SJSA1 (cell line): Measurements from ENCODE around the gene FEZ2. TPM values are rescaled to one million over a fixed set of nuclear protein-coding genes. Genes with fewer than 3 reads are reported as not detected.

Experiments used
- DNase-seq, 2 experiments: peaks; one replicate each; pipeline ENCODE4 v3.0.0-alpha.2; 2015 to 2020; ENCODE audit warnings: low spot score in 2 of 2, low read depth in 1 of 2
- H3K27ac ChIP-seq: fragments of 250-450 bp; sonication (Bioruptor Pico); 2 replicates; pipeline ENCODE4 v1.5.1; 2020; ENCODE audit warnings: mild to moderate bottlenecking, moderate library complexity
- H3K27me3 ChIP-seq: fragments of 250-450 bp; sonication (Bioruptor Pico); replicated peaks from 2 replicates; pipeline ENCODE4 v1.5.1; 2020; ENCODE audit warnings: mild to moderate bottlenecking, moderate library complexity
- H3K36me3 ChIP-seq: fragments of 250-450 bp; sonication (Bioruptor Pico); 2 replicates; pipeline ENCODE4 v1.5.1; 2020; ENCODE audit warnings: mild to moderate bottlenecking
- H3K4me1 ChIP-seq: fragments of 250-450 bp; sonication (Bioruptor Pico); replicated peaks from 2 replicates; pipeline ENCODE4 v1.6.1; 2021; ENCODE audit warnings: mild to moderate bottlenecking
- H3K4me3 ChIP-seq: fragments of 250-450 bp; sonication (Bioruptor Pico); 2 replicates; pipeline ENCODE4 v1.5.1; 2020; ENCODE audit warnings: mild to moderate bottlenecking
- H3K9me3 ChIP-seq: fragments of 250-450 bp; sonication (Bioruptor Pico); replicated peaks from 2 replicates; pipeline ENCODE4 v1.5.1; 2020; ENCODE audit warnings: mild to moderate bottlenecking
- total RNA-seq: library from RNA; depleted of rRNA; stranded (reverse); fragments of >200 nt; shearing (Covaris generic); gene quantifications from 2 replicates; pipeline ENCODE4 v1.2.3, GENCODE V29; 2014

Gene FEZ2
- total RNA-seq, 1 experiment from 2014 or later: 107 TPM

GRCh38 chr2:36578343-36579296 lies 19.3 kb downstream of the FEZ2 start:
- no peak overlapping the region for H3K27ac ChIP-seq
- no peaks in the 10 kb centered on the region for H3K27me3 ChIP-seq
- H3K4me3 ChIP-seq: no peak overlapping the region
- H3K4me1 ChIP-seq: no peaks in the 10 kb centered on the region
- peaks cover 99% of the 10 kb centered on the region for H3K36me3 ChIP-seq
- H3K9me3 ChIP-seq: no peaks in the 10 kb centered on the region
- DNase-seq: no peak

GRCh38 chr2:36577884-36578283 lies 20.1 kb downstream of the FEZ2 start:
- no peak for DNase-seq
- no peaks in the 10 kb centered on the region for H3K27me3 ChIP-seq
- H3K36me3 ChIP-seq: peaks cover 99% of the 10 kb centered on the region
- no peaks in the 10 kb centered on the region for H3K9me3 ChIP-seq
- no peaks in the 10 kb centered on the region for H3K4me1 ChIP-seq
- H3K4me3 ChIP-seq: no peak overlapping the region
- H3K27ac ChIP-seq: no peak overlapping the region

GRCh38 chr2:36574560-36574959 lies 23.4 kb downstream of the FEZ2 start:
- Histone ChIP-seq H3K4me1 (peaks cover 18% of the 10 kb centered on the region), H3K36me3 (peaks cover 81% of the 10 kb centered on the region), H3K4me3 (no peak overlapping the region), H3K9me3 (no peaks in the 10 kb centered on the region), H3K27me3 (no peaks in the 10 kb centered on the region), H3K27ac (no peak overlapping the region)
- no peak for DNase-seq

GRCh38 chr2:36573165-36573564 lies 24.8 kb downstream of the FEZ2 start:
- no peak for DNase-seq
- peaks cover 32% of the 10 kb centered on the region for H3K4me1 ChIP-seq
- H3K27ac ChIP-seq: no peak overlapping the region
- H3K9me3 ChIP-seq: no peaks in the 10 kb centered on the region
- H3K4me3 ChIP-seq: no peak overlapping the region
- H3K36me3 ChIP-seq: peaks cover 67% of the 10 kb centered on the region
- H3K27me3 ChIP-seq: no peaks in the 10 kb centered on the region

- Histone ChIP-seq H3K36me3 (peaks cover 64% of the 10 kb centered on the region), H3K4me3 (no peak overlapping the region), H3K4me1 (peaks cover 37% of the 10 kb centered on the region), H3K9me3 (no peaks in the 10 kb centered on the region), H3K27me3 (no peaks in the 10 kb centered on the region), H3K27ac (no peak overlapping the region)
- no peak for DNase-seq
Measured at GRCh38 chr2:36572719-36573059, 25.3 kb downstream of the FEZ2 start.

- Histone ChIP-seq H3K9me3 (no peaks in the 10 kb centered on the region), H3K27ac (no peak overlapping the region), H3K4me1 (peaks cover 42% of the 10 kb centered on the region), H3K36me3 (peaks cover 64% of the 10 kb centered on the region), H3K4me3 (no peak overlapping the region), H3K27me3 (no peaks in the 10 kb centered on the region)
- no peak for DNase-seq
Measured at GRCh38 chr2:36572054-36572718, 25.8 kb downstream of the FEZ2 start.

GRCh38 chr2:36570416-36570815 lies 27.6 kb downstream of the FEZ2 start:
- H3K36me3 ChIP-seq: peaks cover 62% of the 10 kb centered on the region
- H3K4me1 ChIP-seq: peaks cover 50% of the 10 kb centered on the region
- H3K27me3 ChIP-seq: no peaks in the 10 kb centered on the region
- H3K27ac ChIP-seq: peak overlapping the region; percentile 38
- H3K4me3 ChIP-seq: no peak overlapping the region
- no peak for DNase-seq
- H3K9me3 ChIP-seq: no peaks in the 10 kb centered on the region

- Histone ChIP-seq H3K27ac (peak overlapping the region; percentile 95), H3K9me3 (no peaks in the 10 kb centered on the region), H3K4me1 (peaks cover 52% of the 10 kb centered on the region), H3K27me3 (no peaks in the 10 kb centered on the region), H3K36me3 (peaks cover 61% of the 10 kb centered on the region), H3K4me3 (no peak overlapping the region)
- peak in 1 of 2 experiments; percentile 66 for DNase-seq
Measured at GRCh38 chr2:36569267-36569856, 28.6 kb downstream of the FEZ2 start.

GRCh38 chr2:36568516-36569246 lies 29.3 kb downstream of the FEZ2 start:
- DNase-seq: peak; percentile 71 to 85
- Histone ChIP-seq H3K4me1 (peaks cover 59% of the 10 kb centered on the region), H3K4me3 (no peak overlapping the region), H3K9me3 (no peaks in the 10 kb centered on the region), H3K27ac (peak overlapping the region; percentile 95), H3K27me3 (no peaks in the 10 kb centered on the region), H3K36me3 (peaks cover 61% of the 10 kb centered on the region)

- H3K4me3 ChIP-seq: no peak overlapping the region
- H3K27me3 ChIP-seq: no peaks in the 10 kb centered on the region
- peaks cover 67% of the 10 kb centered on the region for H3K4me1 ChIP-seq
- peak in 1 of 2 experiments; percentile 46 for DNase-seq
- peak overlapping the region; percentile 95 for H3K27ac ChIP-seq
- no peaks in the 10 kb centered on the region for H3K9me3 ChIP-seq
- peaks cover 61% of the 10 kb centered on the region for H3K36me3 ChIP-seq
Measured at GRCh38 chr2:36567711-36568408, 30.1 kb downstream of the FEZ2 start.

- no peak overlapping the region for H3K4me3 ChIP-seq
- no peak for DNase-seq
- H3K36me3 ChIP-seq: peaks cover 57% of the 10 kb centered on the region
- H3K9me3 ChIP-seq: no peaks in the 10 kb centered on the region
- H3K4me1 ChIP-seq: peaks cover 72% of the 10 kb centered on the region
- no peaks in the 10 kb centered on the region for H3K27me3 ChIP-seq
- peak overlapping the region; percentile 95 for H3K27ac ChIP-seq
Measured at GRCh38 chr2:36566887-36567286, 31.1 kb downstream of the FEZ2 start.

GRCh38 chr2:36565712-36566111 lies 32.3 kb downstream of the FEZ2 start:
- no peak for DNase-seq
- Histone ChIP-seq H3K27ac (no peak overlapping the region), H3K4me1 (peaks cover 80% of the 10 kb centered on the region)

GRCh38 chr2:36564377-36564930 lies 33.5 kb downstream of the FEZ2 start:
- no peak for DNase-seq
- peaks cover 62% of the 10 kb centered on the region for H3K36me3 ChIP-seq
- H3K4me3 ChIP-seq: no peak overlapping the region
- no peaks in the 10 kb centered on the region for H3K27me3 ChIP-seq
- peak overlapping the region; percentile 99; the same call in 1 of the 2 replicates for H3K27ac ChIP-seq
- peaks cover 80% of the 10 kb centered on the region for H3K4me1 ChIP-seq
- no peaks in the 10 kb centered on the region for H3K9me3 ChIP-seq

More at GRCh38 chr2:36565712-36566111, 32.3 kb downstream of the FEZ2 start:
- H3K9me3 ChIP-seq: no peaks in the 10 kb centered on the region
- no peak overlapping the region for H3K4me3 ChIP-seq
- peaks cover 53% of the 10 kb centered on the region for H3K36me3 ChIP-seq
- no peaks in the 10 kb centered on the region for H3K27me3 ChIP-seq
